ENCODE results near the gene PPIL4.

Gene PPIL4

DNA sequence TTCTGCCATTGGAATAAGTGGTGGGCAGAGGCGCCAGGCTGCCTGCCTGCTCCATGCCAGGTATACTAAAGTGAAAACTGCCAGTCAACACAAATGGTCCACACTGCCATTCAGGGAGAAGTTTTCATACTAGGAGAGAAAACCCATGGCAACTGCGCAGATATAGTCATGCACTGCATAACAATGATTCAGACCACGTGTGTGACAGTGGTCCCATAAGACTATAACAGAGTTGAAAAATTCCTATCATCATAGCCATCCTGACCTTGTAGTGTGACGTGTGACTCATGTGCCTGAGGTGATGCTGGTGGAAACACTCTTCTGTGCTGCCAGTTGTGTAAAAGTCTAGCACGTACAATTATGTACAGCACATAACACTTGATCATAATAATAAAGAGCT, 86.1 kb downstream of the PPIL4 start:
- no peak for DNase-seq (ENCODE audit: low read depth in 4 of 4, low spot score in 1 of 4)

DNA sequence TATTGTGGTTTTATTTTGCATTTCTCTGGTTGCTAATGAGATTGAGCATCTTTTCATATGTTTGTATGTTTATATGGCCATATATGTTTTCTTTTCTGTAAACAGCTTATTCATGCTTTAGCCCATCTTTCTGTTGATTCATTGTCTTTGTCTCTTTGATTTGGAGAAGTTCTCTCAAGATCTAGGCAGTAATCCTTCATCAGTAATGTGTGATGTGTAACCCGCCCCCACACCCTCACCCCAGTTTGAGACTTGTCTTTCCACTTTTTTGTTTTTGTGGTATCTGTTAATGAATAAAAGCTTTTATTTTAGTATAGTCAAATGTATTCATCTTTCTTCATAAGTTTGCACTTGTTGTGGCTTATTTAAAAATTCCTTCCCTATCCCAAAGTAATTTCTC, 87.0 kb downstream of the PPIL4 start:
- no peak for DNase-seq (ENCODE audit: low read depth in 4 of 4, low spot score in 1 of 4)

DNA sequence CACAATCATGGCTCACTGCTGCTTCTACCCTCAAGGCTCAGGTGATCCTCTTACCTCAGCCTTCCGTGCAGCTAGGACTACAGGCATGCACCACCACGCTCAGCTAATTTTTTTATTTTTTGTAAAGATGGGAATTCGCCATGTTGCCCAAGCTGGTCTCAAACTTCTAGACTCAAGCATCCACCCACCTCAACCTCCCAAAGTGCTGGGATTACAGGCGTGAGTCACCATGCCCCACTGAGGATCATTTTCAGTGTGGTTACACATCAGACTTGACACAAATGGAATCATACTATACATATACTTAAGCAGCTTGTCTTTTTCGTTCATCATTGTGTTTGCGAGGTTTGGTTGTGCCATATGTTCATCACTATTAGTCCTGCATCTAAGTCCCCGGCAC, 87.6 kb downstream of the PPIL4 start:
- DNase-seq (ENCODE audit: low read depth in 4 of 4, low spot score in 1 of 4), result no peak

DNA sequence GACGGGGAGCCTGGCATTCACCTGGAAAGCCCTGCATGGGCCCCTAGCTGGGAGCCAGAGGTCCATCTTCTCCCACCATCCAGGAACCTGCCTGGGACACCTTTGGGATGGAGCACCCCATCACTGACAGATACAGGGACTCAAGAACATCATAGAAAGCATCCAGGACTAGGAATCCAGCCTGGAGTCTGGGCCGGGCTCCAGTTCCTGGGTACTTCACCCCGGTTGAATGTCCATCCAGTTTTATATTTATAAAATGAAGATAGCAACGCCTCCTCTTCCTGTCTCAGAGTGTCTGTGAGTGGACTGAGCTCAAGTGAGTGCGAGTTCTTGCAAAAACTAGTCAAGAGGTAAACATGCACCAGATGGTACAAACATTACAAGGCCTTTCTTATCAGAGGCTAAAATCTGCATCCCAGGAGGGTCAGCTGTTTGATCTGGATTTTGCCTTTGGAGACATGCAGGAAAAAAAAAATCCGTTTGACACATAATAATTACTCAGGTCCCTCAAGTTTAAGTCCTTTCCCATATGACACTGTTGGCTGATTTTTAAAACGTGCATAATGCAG, 88.4 kb downstream of the PPIL4 start:
- no peak for DNase-seq (ENCODE audit: low read depth in 4 of 4, low spot score in 1 of 4)

DNA sequence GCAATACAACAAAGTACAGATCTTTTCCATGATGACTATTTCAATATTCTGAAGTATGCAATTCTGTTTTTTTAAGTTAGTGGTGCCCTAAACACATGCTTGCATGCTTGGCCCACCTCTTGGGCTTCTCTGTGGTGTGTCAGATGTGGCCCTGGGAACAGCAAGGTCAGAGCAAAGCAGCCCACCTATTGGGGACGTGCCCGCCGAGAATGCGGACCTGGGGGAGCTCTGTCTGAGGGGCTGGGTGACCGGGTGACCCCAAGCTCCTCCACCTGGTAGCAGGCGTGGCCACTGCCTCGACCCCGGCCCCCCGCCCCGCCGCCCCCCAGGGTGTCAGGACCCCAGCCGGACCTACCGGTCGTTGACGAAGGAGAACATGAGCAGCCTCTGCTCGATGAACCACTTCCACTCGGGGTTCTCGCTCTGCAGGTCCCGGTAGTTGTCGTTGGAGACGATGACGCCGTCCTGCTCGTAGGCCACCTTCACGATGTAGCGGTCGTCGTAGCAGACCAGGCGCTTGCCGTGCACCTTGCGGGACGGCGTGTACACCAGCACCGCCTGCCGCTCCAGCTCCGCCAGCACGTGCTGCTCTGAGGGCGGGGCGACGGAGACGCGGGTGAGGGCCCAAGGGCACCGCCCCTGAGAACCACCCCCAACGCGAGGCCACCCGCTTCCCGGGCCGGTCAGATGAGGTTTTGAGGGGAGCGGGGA, 89.4 kb downstream of the PPIL4 start:
- DNase-seq (ENCODE audit: low read depth in 4 of 4, low spot score in 1 of 4), result no peak

DNA sequence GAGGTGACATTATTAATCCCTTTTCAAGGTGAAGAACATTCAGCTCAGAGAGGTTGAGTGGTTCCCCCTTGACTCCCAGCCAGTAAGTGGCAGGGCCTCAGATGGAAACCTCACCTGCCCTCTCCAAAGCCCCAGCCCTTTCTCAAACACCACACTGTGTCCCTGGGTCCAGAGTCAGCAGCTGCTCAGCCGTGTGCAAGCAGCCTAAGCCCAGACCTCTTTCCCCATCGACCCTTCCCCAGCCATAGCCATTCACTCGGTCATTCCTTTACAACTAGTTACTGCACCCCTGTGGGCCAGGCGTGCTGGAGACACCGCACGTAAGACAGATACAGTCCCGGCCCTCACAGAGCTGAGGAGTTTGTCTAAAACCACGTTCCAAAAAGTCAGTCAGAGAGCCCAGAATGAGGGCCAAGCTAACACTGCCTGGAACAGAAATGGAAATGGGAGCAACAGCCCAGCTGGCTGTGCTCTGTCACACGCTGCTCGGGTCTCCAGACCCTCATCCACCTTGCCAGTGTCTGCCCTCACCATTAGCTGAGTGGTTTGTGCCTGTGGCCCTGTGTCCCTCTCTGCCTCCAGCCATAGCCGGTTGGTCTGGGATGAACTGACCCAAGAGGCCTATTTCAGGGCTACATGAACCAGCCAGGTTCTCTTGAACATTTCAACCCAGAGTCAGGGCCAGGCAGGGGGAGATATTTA, 90.7 kb downstream of the PPIL4 start:
- no peak for DNase-seq (ENCODE audit: low read depth in 4 of 4, low spot score in 1 of 4)
